Thoracic aorta (tissue), 2 donors: ENCODE results near the gene TFDP2. TPM values are rescaled to one million over a fixed set of nuclear protein-coding genes. Genes with fewer than 3 reads are reported as not detected.

ENCODE experiments used
- ATAC-seq: fragments of 150-250 bp; one replicate; pipeline ENCODE4 v1.8.0; 2017; ENCODE audit warnings: low read depth; ENCODE audit not compliant: insufficient number of reproducible peaks, low FRiP score
- DNase-seq: peaks from one replicate; pipeline ENCODE4 v3.0.0-alpha.2; 2020; ENCODE audit warnings: low spot score
- H3K27ac ChIP-seq, 2 donors: fragments of 200-600 bp; sonication (generic); 1 replicate in 1 of 2; 2 replicates in 1 of 2; pipeline ENCODE4 v1.5.1; 2016; ENCODE audit warnings: mild to moderate bottlenecking in 2 of 2, moderate library complexity in 2 of 2
- H3K27me3 ChIP-seq: fragments of 200-600 bp; sonication (generic); replicated peaks from 2 replicates; pipeline ENCODE4 v1.6.0; 2016; ENCODE audit warnings: mild to moderate bottlenecking; ENCODE audit not compliant: insufficient read depth
- H3K36me3 ChIP-seq: fragments of 200-600 bp; sonication (generic); one replicate; pipeline ENCODE4 v1.5.1; 2016
- H3K4me1 ChIP-seq, 2 donors: fragments of 200-600 bp; sonication (generic); 1 replicate in 1 of 2; 2 replicates in 1 of 2; pipeline versions ENCODE4 v1.5.1 to v1.6.0; 2016; ENCODE audit warnings: low read depth in 2 of 2, mild to moderate bottlenecking in 1 of 2; ENCODE audit not compliant: control insufficient read depth in 1 of 2
- H3K4me3 ChIP-seq: fragments of 200-600 bp; sonication (generic); 2 replicates; pipeline ENCODE4 v1.5.1; 2016; ENCODE audit warnings: mild to moderate bottlenecking
- H3K9me3 ChIP-seq: fragments of 200-600 bp; sonication (generic); 2 replicates; pipeline ENCODE4 v1.5.1; 2016
- total RNA-seq, 2 donors: library from RNA; depleted of rRNA; stranded (reverse); fragments of >200 nt; gene quantifications; one replicate each; pipeline versions ENCODE4 v1.1.0 to v1.2.3, GENCODE V29; 2016
- TF ChIP-seq, protein P1 (sequence below): fragments of 200-600 bp; sonication (generic); IDR thresholded peaks from one replicate; pipeline ENCODE4 v1.5.1; 2019; ENCODE audit warnings: antibody characterized with exemption

TFDP2 gene
- total RNA-seq, 2 donors from 2014 or later = 29.2 to 210 TPM

- Histone ChIP-seq H3K36me3 (no peaks in the 10 kb centered on the region), H3K9me3 (no peaks in the 10 kb centered on the region), H3K4me3 (no peak overlapping the region), H3K27ac (no peak overlapping the region), H3K27me3 (no peaks in the 10 kb centered on the region), H3K4me1 (peaks cover 2 to 7% of the 10 kb centered on the region in 2 donors)
- DNase-seq (no peak), ATAC-seq (peak; percentile 56)
- TF ChIP-seq, protein P1, sequence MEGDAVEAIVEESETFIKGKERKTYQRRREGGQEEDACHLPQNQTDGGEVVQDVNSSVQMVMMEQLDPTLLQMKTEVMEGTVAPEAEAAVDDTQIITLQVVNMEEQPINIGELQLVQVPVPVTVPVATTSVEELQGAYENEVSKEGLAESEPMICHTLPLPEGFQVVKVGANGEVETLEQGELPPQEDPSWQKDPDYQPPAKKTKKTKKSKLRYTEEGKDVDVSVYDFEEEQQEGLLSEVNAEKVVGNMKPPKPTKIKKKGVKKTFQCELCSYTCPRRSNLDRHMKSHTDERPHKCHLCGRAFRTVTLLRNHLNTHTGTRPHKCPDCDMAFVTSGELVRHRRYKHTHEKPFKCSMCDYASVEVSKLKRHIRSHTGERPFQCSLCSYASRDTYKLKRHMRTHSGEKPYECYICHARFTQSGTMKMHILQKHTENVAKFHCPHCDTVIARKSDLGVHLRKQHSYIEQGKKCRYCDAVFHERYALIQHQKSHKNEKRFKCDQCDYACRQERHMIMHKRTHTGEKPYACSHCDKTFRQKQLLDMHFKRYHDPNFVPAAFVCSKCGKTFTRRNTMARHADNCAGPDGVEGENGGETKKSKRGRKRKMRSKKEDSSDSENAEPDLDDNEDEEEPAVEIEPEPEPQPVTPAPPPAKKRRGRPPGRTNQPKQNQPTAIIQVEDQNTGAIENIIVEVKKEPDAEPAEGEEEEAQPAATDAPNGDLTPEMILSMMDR = no peak
Measured at GRCh38 chr3:141940194-141940776, 209.1 kb downstream of the TFDP2 start.

DNA sequence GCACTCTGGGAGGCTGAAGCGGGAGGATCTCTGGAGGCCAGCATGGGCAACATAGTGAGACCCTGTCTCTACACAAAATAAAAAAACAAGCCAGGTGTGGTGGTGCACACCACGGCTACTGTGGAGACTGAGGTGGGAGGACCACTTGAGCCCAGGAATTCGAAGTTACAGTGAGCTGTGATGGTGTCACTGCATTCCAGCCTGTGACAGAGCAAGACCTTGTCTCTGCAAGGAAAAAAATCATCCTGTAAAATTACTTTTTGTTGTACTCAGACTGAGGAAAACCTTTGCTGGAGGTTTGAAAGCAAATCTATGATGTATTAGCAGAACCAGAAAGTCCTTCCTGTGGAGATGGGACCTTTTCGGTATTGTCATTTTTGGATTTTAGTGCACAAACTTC, 209.6 kb downstream of the TFDP2 start:
- peaks cover 2 to 7% of the 10 kb centered on the region in 2 donors for H3K4me1 ChIP-seq
- H3K4me3 ChIP-seq = no peak overlapping the region
- H3K27ac ChIP-seq = no peak overlapping the region
- DNase-seq = no peak
- ATAC-seq = no peak
- TF ChIP-seq, protein P1 = no peak
- no peaks in the 10 kb centered on the region for H3K9me3 ChIP-seq
- H3K27me3 ChIP-seq = no peaks in the 10 kb centered on the region
- H3K36me3 ChIP-seq = no peaks in the 10 kb centered on the region

- DNase-seq = no peak
Measured at GRCh38 chr3:141938011-141938500, 211.3 kb downstream of the TFDP2 start.

DNA sequence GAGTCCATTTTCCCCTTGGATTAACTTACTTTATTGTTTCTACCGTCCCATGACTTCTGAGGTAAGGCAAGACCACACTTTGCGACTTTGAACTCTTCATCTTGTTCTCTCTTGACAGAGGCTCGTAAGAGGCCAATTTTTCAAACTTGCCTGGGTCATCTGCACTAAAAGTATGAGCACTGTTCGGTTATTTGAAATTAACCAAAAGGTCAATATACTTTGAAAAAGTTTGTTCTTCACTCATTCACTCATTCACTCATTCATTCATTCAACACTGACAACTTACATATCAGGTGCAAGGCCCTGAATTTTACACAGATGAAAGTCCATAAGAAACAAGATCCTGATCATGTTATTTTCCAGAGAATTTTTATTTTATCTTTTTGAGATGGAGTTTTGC, 215.0 kb downstream of the TFDP2 start:
- DNase-seq (no peak), ATAC-seq (no peak)
- no peak overlapping the region for H3K4me3 ChIP-seq
- no peaks in the 10 kb centered on the region for H3K9me3 ChIP-seq
- TF ChIP-seq, protein P1 = no peak
- no peak overlapping the region for H3K27ac ChIP-seq
- H3K36me3 ChIP-seq = no peaks in the 10 kb centered on the region
- no peaks in the 10 kb centered on the region for H3K4me1 ChIP-seq
- no peaks in the 10 kb centered on the region for H3K27me3 ChIP-seq

More at GRCh38 chr3:141938011-141938500, 211.3 kb downstream of the TFDP2 start:
- ATAC-seq = no peak
- H3K27ac ChIP-seq = no peak overlapping the region
- TF ChIP-seq, protein P1 = no peak
- no peaks in the 10 kb centered on the region for H3K27me3 ChIP-seq
- no peak overlapping the region for H3K4me3 ChIP-seq
- peaks cover 2 to 7% of the 10 kb centered on the region in 2 donors for H3K4me1 ChIP-seq
- no peaks in the 10 kb centered on the region for H3K36me3 ChIP-seq
- no peaks in the 10 kb centered on the region for H3K9me3 ChIP-seq

DNA sequence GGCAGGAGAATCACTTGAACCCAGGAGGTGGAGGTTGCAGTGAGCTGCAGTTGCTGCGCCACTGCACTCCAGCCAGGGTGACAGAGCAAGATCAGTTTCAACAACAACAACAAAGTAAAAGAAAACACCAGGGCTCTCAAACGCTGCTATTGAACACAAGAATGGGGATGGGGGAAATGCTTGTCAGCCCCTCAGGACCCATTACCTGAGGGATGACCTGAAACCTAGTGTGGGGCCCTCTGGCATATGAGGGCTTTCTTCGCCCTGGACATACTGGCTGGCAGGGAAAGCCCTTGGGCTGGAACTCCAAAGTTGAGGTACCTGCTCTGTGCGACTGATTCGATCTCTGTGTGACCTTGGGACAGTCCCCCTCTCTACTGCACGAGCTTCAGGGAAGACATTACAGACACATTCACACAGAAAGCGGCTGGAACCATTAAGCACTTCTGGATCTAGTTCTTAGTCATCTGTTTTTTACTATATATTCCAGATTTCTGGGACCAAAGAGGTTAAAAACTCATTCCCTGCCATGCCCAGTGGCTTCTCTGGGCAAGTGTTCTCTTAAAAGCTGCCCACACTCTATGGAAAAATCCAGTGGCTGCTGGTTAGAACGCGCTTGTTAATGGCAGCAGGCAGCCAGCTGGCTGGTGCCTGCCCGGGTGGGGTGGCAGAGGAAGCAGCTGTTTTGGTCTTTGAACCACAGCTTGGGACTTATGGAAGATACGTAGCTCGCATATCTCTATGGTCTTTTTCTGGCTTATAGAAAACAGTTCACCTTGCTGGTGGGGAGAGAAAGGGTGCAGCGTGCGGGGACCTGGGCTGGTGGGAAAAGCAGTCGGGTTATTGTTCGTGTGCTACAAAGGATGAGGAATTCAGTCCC, 215.7 kb downstream of the TFDP2 start:
- TF ChIP-seq, protein P1 = no peak
- Histone ChIP-seq H3K27me3 (no peaks in the 10 kb centered on the region), H3K36me3 (no peaks in the 10 kb centered on the region), H3K9me3 (no peaks in the 10 kb centered on the region), H3K4me1 (no peaks in the 10 kb centered on the region), H3K27ac (no peak overlapping the region), H3K4me3 (no peak overlapping the region)
- ATAC-seq = no peak
- DNase-seq = no peak
